Loucy (cell line): ENCODE data around the gene PRKCE.

Experiments used
- H2AFZ ChIP-seq: fragments of 200-600 bp; sonication (generic); 2 replicates; pipeline ENCODE4 v1.6.0; 2016; ENCODE audit warnings: antibody characterized with exemption, mild to moderate bottlenecking, low read length, moderate library complexity
- H3F3A ChIP-seq: fragments of 200-600 bp; 2 replicates; pipeline ENCODE4 v1.6.0; 2016; ENCODE audit warnings: antibody characterized with exemption, low read depth, mild to moderate bottlenecking
- H3K27me3 ChIP-seq: fragments of 200-600 bp; sonication (generic); 2 replicates; pipeline ENCODE4 v1.6.1; 2014; ENCODE audit warnings: low read length, mild to moderate bottlenecking; ENCODE audit not compliant: insufficient read depth, poor library complexity, severe bottlenecking
- H3K36me3 ChIP-seq: fragments of 200-600 bp; sonication (generic); 2 replicates; pipeline ENCODE4 v1.6.1; 2016; ENCODE audit warnings: low read length; ENCODE audit not compliant: insufficient read depth
- H3K4me1 ChIP-seq: fragments of 200-600 bp; sonication (generic); 2 replicates; pipeline ENCODE4 v1.5.1; 2014; ENCODE audit warnings: low read length, mild to moderate bottlenecking; ENCODE audit not compliant: insufficient read depth, poor library complexity, severe bottlenecking
- H3K4me2 ChIP-seq: fragments of 200-600 bp; sonication (generic); 2 replicates; pipeline ENCODE4 v1.6.0; 2014; ENCODE audit warnings: antibody characterized with exemption, low read length, low read depth, mild to moderate bottlenecking; ENCODE audit not compliant: poor library complexity, severe bottlenecking
- H3K4me3 ChIP-seq: fragments of 200-600 bp; sonication (generic); 2 replicates; pipeline ENCODE4 v1.5.1; 2014; ENCODE audit warnings: low read length, mild to moderate bottlenecking, mixed read lengths; ENCODE audit not compliant: poor library complexity, severe bottlenecking
- H3K79me2 ChIP-seq: fragments of 200-600 bp; sonication (generic); 2 replicates; pipeline ENCODE4 v1.6.1; 2014; ENCODE audit warnings: low read length; ENCODE audit not compliant: insufficient read depth
- H3K9ac ChIP-seq: fragments of 200-600 bp; sonication (generic); 2 replicates; pipeline ENCODE4 v1.6.0; 2014; ENCODE audit warnings: mild to moderate bottlenecking, low read depth, low read length, moderate library complexity; ENCODE audit not compliant: poor library complexity, severe bottlenecking
- H3K9me2 ChIP-seq: fragments of 200-600 bp; sonication (generic); replicated peaks from 2 replicates; pipeline ENCODE4 v1.6.1; 2016; ENCODE audit warnings: low read depth, low read length, mixed read lengths
- H3K9me3 ChIP-seq: fragments of 200-600 bp; sonication (generic); 2 replicates; pipeline ENCODE4 v1.6.1; 2014; ENCODE audit warnings: mild to moderate bottlenecking, antibody characterized with exemption, low read length, low read depth; ENCODE audit not compliant: insufficient read depth
- H4K20me1 ChIP-seq: fragments of 200-600 bp; sonication (generic); 2 replicates; pipeline ENCODE4 v1.6.0; 2014; ENCODE audit warnings: antibody characterized with exemption, low read length, mild to moderate bottlenecking; ENCODE audit not compliant: insufficient read depth, poor library complexity, severe bottlenecking
- CTCF ChIP-seq: fragments of 200-600 bp; sonication (generic); conservative IDR thresholded peaks from 2 replicates; pipeline ENCODE4 v1.5.1; 2014; ENCODE audit warnings: mild to moderate bottlenecking, antibody characterized with exemption, low read length
- EZH2phosphoT487 ChIP-seq: fragments of 200-600 bp; IDR thresholded peaks from 2 replicates; pipeline ENCODE4 v1.6.1; 2018; ENCODE audit warnings: antibody characterized with exemption, mild to moderate bottlenecking, moderate library complexity, borderline replicate concordance

The PRKCE gene

GRCh38 chr2:46173030-46173429 lies 521.6 kb downstream of the PRKCE start:
- H3F3A ChIP-seq: no peaks in the 10 kb centered on the region
- no peak overlapping the region for H2AFZ ChIP-seq
- H4K20me1 ChIP-seq: no peaks in the 10 kb centered on the region
- peaks cover 26% of the 10 kb centered on the region for H3K4me1 ChIP-seq
- no peak overlapping the region for H3K9ac ChIP-seq
- H3K36me3 ChIP-seq: no peaks in the 10 kb centered on the region; the same call in 1 of the 2 replicates
- TF ChIP-seq EZH2phosphoT487 (no peak), CTCF (no peak)
- H3K79me2 ChIP-seq: no peaks in the 10 kb centered on the region
- H3K9me3 ChIP-seq: no peaks in the 10 kb centered on the region
- H3K4me2 ChIP-seq: no peak overlapping the region
- no peak overlapping the region for H3K4me3 ChIP-seq
- H3K9me2 ChIP-seq: no peaks in the 10 kb centered on the region
- H3K27me3 ChIP-seq: no peaks in the 10 kb centered on the region

GRCh38 chr2:46173636-46174250 lies 522.3 kb downstream of the PRKCE start:
- no peak for TF ChIP-seq EZH2phosphoT487
- no peak for TF ChIP-seq CTCF
- Histone ChIP-seq H3K79me2 (no peaks in the 10 kb centered on the region), H3K4me2 (no peak overlapping the region), H3F3A (no peaks in the 10 kb centered on the region), H3K4me3 (no peak overlapping the region), H3K9ac (no peak overlapping the region), H4K20me1 (no peaks in the 10 kb centered on the region), H3K27me3 (no peaks in the 10 kb centered on the region), H3K4me1 (peaks cover 29% of the 10 kb centered on the region), H3K36me3 (no peaks in the 10 kb centered on the region), H2AFZ (no peak overlapping the region), H3K9me2 (no peaks in the 10 kb centered on the region), H3K9me3 (no peaks in the 10 kb centered on the region)

- TF ChIP-seq CTCF: no peak
- no peak for TF ChIP-seq EZH2phosphoT487
- Histone ChIP-seq H3K36me3 (no peaks in the 10 kb centered on the region), H3K27me3 (no peaks in the 10 kb centered on the region), H3K79me2 (no peaks in the 10 kb centered on the region), H3K4me2 (no peak overlapping the region), H3F3A (no peaks in the 10 kb centered on the region), H4K20me1 (no peaks in the 10 kb centered on the region), H3K9me2 (no peaks in the 10 kb centered on the region), H3K4me1 (peaks cover 34% of the 10 kb centered on the region), H3K9me3 (no peaks in the 10 kb centered on the region), H3K9ac (no peak overlapping the region), H2AFZ (no peak overlapping the region), H3K4me3 (no peak overlapping the region)
Measured at GRCh38 chr2:46174345-46175170, 523.1 kb downstream of the PRKCE start.
